A549 (cell line): ENCODE results near the gene KLHL29. TPM values are rescaled to one million over a fixed set of nuclear protein-coding genes. Genes with fewer than 3 reads are reported as not detected.
"Not testable (repeated sequence)": the region's sequence is repeated elsewhere in the genome, so short reads cannot be mapped to it uniquely, and the experiment has no call there.

Source experiments
- ATAC-seq, 2 experiments: fragments of 200-7000 bp in 1 of 2; fragments of >200 bp in 1 of 2; cut with Nextera tagmentation in 1 of 2; cut with Tn5 transposase in 1 of 2; 3 replicates each; pipeline versions ENCODE4 v1.8.0 to v1.9.1; 2018 to 2020; ENCODE audit warnings: mild to moderate bottlenecking in 1 of 2, moderate library complexity in 1 of 2
- CTCF ChIA-PET: fragments of 300-600 bp; sonication (Branson Sonifier 250); formaldehyde crosslinking; extraction: SDS; loops from one replicate; lab custom pipeline; 2021; ENCODE audit warnings: antibody characterized with exemption, inconsistent platforms; lab: Yijun Ruan, JAX
- POLR2A ChIA-PET: fragments of 350-600 bp; formaldehyde crosslinking; extraction: SDS; loops from one replicate; lab custom pipeline; 2021; ENCODE audit warnings: antibody characterized with exemption, inconsistent platforms; lab: Yijun Ruan, JAX
- DNase-seq, 2 experiments: peaks; one replicate each; pipeline versions ENCODE4 v3.0.0 to v3.0.0-alpha.2; 2011 to 2016; ENCODE audit warnings: low read depth in 1 of 2, low spot score in 1 of 2
- FAIRE-seq: peaks from 2 replicates; lab custom pipeline; 2011; peaks lifted over from hg19 to GRCh38; lab: Jason Lieb, UNC
- H3K27ac ChIP-seq, 2 experiments: fragments of >200 bp; sonication (Bioruptor Twin); formaldehyde crosslinking; 3 replicates each; pipeline ENCODE4 v1.5.1; 2016 to 2017
- H3K4me1 ChIP-seq: fragments of >200 bp; sonication (Bioruptor Twin); formaldehyde crosslinking; 3 replicates; pipeline ENCODE4 v1.6.1; 2016
- H3K4me2 ChIP-seq: fragments of >200 bp; sonication (Bioruptor Twin); formaldehyde crosslinking; 3 replicates; pipeline ENCODE4 v1.6.1; 2016
- H3K4me3 ChIP-seq: fragments of >200 bp; sonication (Bioruptor Twin); formaldehyde crosslinking; 3 replicates; pipeline ENCODE4 v1.5.1; 2016
- H3K9me3 ChIP-seq: fragments of >200 bp; sonication (Bioruptor Twin); formaldehyde crosslinking; 3 replicates; pipeline ENCODE4 v1.6.1; 2016
- BCL3 ChIP-seq: fragments of >200 bp; sonication (Bioruptor Twin); formaldehyde crosslinking; IDR thresholded peaks from 3 replicates; pipeline ENCODE4 v1.6.1; 2016
- CBX8 ChIP-seq: fragments of 200-600 bp; sonication (generic); IDR thresholded peaks from 2 replicates; pipeline ENCODE4 v1.6.1; 2016
- CHD2 ChIP-seq: fragments of 150-350 bp; IDR thresholded peaks from 2 replicates; pipeline ENCODE4 v1.6.1; 2014; ENCODE audit warnings: low read length; ENCODE audit not compliant: partially characterized antibody
- ELK1 ChIP-seq: fragments of 150-350 bp; IDR thresholded peaks from 2 replicates; pipeline ENCODE4 v1.6.1; 2014; ENCODE audit warnings: low read depth, mild to moderate bottlenecking, low read length
- EP300 ChIP-seq, 2 experiments: fragments of >200 bp; sonication (Bioruptor Twin); formaldehyde crosslinking; IDR thresholded peaks; 2 replicates in 1 of 2; 3 replicates in 1 of 2; pipeline ENCODE4 v1.6.1; 2016 to 2017
- FOSB ChIP-seq: fragments of 250-450 bp; sonication (Bioruptor Pico); IDR thresholded peaks from 2 replicates; pipeline ENCODE4 v1.5.0; 2020; ENCODE audit warnings: mild to moderate bottlenecking, moderate library complexity
- FOSL2 ChIP-seq, 2 experiments: fragments of 450-650 bp in 1 of 2; fragments of >200 bp in 1 of 2; sonication (Bioruptor Twin) in 1 of 2; formaldehyde crosslinking; IDR thresholded peaks; 2 replicates each; pipeline versions ENCODE4 v1.5.0 to v1.6.1; 2016 to 2020; ENCODE audit warnings: mild to moderate bottlenecking in 1 of 2, moderate library complexity in 1 of 2
- HEYL ChIP-seq: fragments of 250-450 bp; sonication (Bioruptor Pico); IDR thresholded peaks from 2 replicates; pipeline ENCODE4 v1.8.0; 2021; ENCODE audit warnings: mild to moderate bottlenecking, moderate library complexity
- JUNB ChIP-seq: fragments of >200 bp; sonication (Bioruptor Twin); formaldehyde crosslinking; IDR thresholded peaks from 2 replicates; pipeline ENCODE4 v1.6.1; 2016
- NPAS2 ChIP-seq: fragments of 250-450 bp; sonication (Bioruptor Pico); IDR thresholded peaks from 2 replicates; pipeline ENCODE4 v1.8.0; 2022; ENCODE audit warnings: mild to moderate bottlenecking, moderate library complexity, borderline replicate concordance
- RARB ChIP-seq: fragments of 250-450 bp; sonication (Bioruptor Pico); IDR thresholded peaks from 2 replicates; pipeline ENCODE4 v1.8.0; 2021; ENCODE audit warnings: mild to moderate bottlenecking, moderate library complexity
- ZC3H11A ChIP-seq: fragments of 450-650 bp; IDR thresholded peaks from 2 replicates; pipeline ENCODE4 v1.6.1; 2014; ENCODE audit warnings: antibody characterized with exemption, mild to moderate bottlenecking
- ZFP36 ChIP-seq: fragments of 450-650 bp; IDR thresholded peaks from 2 replicates; pipeline ENCODE4 v1.6.1; 2014; ENCODE audit warnings: borderline replicate concordance; ENCODE audit not compliant: partially characterized antibody
- ZNF302 ChIP-seq: fragments of 250-450 bp; sonication (Bioruptor Pico); IDR thresholded peaks from 2 replicates; pipeline ENCODE4 v1.9.0; 2021; ENCODE audit warnings: inconsistent platforms, mild to moderate bottlenecking, moderate library complexity
- WGBS: methylation state at CpG from one replicate; pipeline ENCODE4 v1.1.6; 2017; ENCODE audit errors: missing lambda C conversion rate; 5-methylcytosine and 5-hydroxymethylcytosine counted together
- polyA plus RNA-seq, 4 experiments: library from polyadenylated mRNA; depleted of rRNA in 3 of 4; stranded (reverse); fragments of >200 nt; fragmentation: RNase III in 1 of 4; extraction: RNeasy Plus Mini Kit Qiagen cat#74134 plus additional on column Dnase treatment in 1 of 4; gene quantifications; 2 replicates in 3 of 4; 3 replicates in 1 of 4; pipeline ENCODE4 v1.2.3, GENCODE V29; 2011 to 2017
- TF ChIP-seq, protein P1 (sequence below): IDR thresholded peaks from 2 replicates; pipeline ENCODE4 v1.6.1; 2012
- TF ChIP-seq, protein P2 (sequence below): fragments of 450-650 bp; IDR thresholded peaks from 2 replicates; pipeline ENCODE4 v1.6.1; 2014; ENCODE audit warnings: antibody characterized with exemption

KLHL29 gene
- polyA plus RNA-seq, 2 of the 4 experiments (the other 2 are of a cell fraction) = 1.3 to 2.5 TPM

DNA sequence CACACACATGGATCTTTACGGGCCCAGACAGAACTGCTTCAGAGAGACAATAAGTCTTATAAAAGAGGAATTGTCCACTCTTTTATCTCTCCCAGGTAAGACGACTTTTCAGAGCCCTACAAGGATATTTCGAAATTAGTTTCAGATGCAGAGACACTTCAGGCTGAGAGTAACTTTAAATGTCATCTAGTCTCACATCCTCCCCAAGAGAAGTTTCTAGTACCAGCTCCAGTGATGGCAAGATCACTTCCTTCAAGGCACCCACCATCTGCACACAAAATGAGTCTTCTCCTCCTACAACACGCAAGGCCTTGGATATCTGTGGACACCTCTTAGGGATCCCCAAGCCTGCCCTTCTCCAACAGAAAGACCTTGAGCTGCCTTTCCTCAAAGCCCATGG lies 39.0 kb upstream of the KLHL29 start:
- no peak for FAIRE-seq
- Histone ChIP-seq H3K27ac (no peak overlapping the region), H3K4me2 (no peak overlapping the region)
- WGBS = 20% methylated on average over 4 of the region's 4 CpGs
- no peak for ATAC-seq
- DNase-seq = no peak
- no peak for TF ChIP-seq ZC3H11A
- TF ChIP-seq BCL3 = no peak
- TF ChIP-seq, all 56 proteins: peak for 0
- ChIA-PET POLR2A (no interaction called here), CTCF (no interaction called here)
- H3K9me3 ChIP-seq = 0 out of 3 replicates have a peak, but pooled peaks cover 5% of the 10 kb centered on the region
- H3K4me3 ChIP-seq = no peak overlapping the region
- H3K4me1 ChIP-seq = no peaks in the 10 kb centered on the region

DNA sequence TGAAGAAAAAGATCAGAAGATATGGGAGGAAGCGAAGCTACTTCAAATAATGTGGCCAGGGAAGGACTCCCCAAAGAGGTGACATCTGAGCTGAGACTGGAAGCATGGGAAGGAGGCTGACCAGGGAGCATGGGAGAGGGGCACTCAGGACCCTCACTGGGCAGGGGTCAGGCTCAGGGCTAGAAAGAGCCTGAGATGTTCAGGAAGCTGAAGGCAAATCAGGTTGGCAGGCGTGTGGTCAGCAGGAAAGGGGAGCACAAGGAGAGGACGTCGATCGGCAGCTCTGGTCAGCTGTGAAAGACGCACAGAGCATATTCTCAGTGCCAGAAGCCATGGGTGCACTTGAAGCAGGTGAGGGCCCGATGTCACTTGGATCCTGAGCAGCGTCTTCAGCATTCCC lies 38.2 kb upstream of the KLHL29 start:
- ChIA-PET POLR2A (no interaction called here), CTCF (no interaction called here)
- FAIRE-seq = no peak

GRCh38 chr2:23347471-23348092 lies 37.4 kb upstream of the KLHL29 start:
- FAIRE-seq = no peak
- 53% methylated on average over 17 of the region's 18 CpGs for WGBS

More for the DNA sequence above, 38.2 kb upstream of the KLHL29 start:
- Histone ChIP-seq H3K4me3 (no peak overlapping the region), H3K4me1 (no peaks in the 10 kb centered on the region), H3K4me2 (no peak overlapping the region), H3K27ac (no peak overlapping the region), H3K9me3 (0 out of 3 replicates have a peak, but pooled peaks cover 5% of the 10 kb centered on the region)
- ATAC-seq = no peak
- WGBS = 46% methylated on average over 8 of the region's 8 CpGs
- TF ChIP-seq FOSB (CRISPR knock-in tag) (no peak), JUNB (no peak)
- no peak for DNase-seq

DNA sequence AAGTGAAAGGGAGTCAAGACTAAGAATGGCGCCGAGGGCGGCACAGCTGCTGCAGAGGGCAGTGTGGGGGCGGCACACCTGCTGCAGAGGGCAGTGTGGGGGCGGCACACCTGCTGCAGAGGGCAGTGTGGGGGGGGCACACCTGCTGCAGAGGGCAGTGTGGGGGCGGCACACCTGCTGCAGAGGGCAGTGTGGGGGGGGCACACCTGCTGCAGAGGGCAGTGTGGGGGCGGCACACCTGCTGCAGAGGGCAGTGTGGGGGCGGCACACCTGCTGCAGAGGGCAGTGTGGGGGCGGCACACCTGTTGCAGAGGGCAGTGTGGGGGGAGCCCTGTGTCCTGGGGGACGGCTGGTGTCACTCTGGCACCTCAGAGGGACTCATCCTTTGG lies 36.9 kb upstream of the KLHL29 start:
- WGBS = 17% methylated on average over 5 of the region's 10 CpGs
- ATAC-seq, DNase-seq, H3K9me3 ChIP-seq, FAIRE-seq, CTCF ChIA-PET, H3K4me1 ChIP-seq, POLR2A ChIA-PET, H3K4me2 ChIP-seq, H3K4me3 ChIP-seq, H3K27ac ChIP-seq: not testable (repeated sequence)

More at GRCh38 chr2:23347471-23348092, 37.4 kb upstream of the KLHL29 start:
- ATAC-seq = no peak
- H3K9me3 ChIP-seq = 0 out of 3 replicates have a peak, but pooled peaks cover 5% of the 10 kb centered on the region
- no peak for TF ChIP-seq CBX8
- no peaks in the 10 kb centered on the region for H3K4me1 ChIP-seq
- no peak overlapping the region for H3K27ac ChIP-seq
- no peak overlapping the region for H3K4me2 ChIP-seq
- no peak overlapping the region for H3K4me3 ChIP-seq
- CTCF ChIA-PET = no interaction called here
- DNase-seq = no peak
- POLR2A ChIA-PET = no interaction called here

- H3K4me1 ChIP-seq = no peaks in the 10 kb centered on the region
- TF ChIP-seq NPAS2 (CRISPR knock-in tag) (no peak), ZC3H11A (no peak), ELK1 (no peak), EP300 (IDR thresholded peaks at IDR 0.05) (no peak), CHD2 (no peak), FOSL2 (IDR thresholded peaks at IDR 0.05) (no peak), FOSL2 (CRISPR knock-in tag; IDR thresholded peaks at IDR 0.05) (no peak), RARB (CRISPR knock-in tag) (no peak), ZFP36 (no peak), ZNF302 (CRISPR knock-in tag) (no peak), HEYL (CRISPR knock-in tag) (no peak)
- TF ChIP-seq, protein P1, sequence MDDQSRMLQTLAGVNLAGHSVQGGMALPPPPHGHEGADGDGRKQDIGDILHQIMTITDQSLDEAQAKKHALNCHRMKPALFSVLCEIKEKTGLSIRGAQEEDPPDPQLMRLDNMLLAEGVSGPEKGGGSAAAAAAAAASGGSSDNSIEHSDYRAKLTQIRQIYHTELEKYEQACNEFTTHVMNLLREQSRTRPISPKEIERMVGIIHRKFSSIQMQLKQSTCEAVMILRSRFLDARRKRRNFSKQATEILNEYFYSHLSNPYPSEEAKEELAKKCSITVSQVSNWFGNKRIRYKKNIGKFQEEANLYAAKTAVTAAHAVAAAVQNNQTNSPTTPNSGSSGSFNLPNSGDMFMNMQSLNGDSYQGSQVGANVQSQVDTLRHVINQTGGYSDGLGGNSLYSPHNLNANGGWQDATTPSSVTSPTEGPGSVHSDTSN = no peak
- TF ChIP-seq, protein P2, sequence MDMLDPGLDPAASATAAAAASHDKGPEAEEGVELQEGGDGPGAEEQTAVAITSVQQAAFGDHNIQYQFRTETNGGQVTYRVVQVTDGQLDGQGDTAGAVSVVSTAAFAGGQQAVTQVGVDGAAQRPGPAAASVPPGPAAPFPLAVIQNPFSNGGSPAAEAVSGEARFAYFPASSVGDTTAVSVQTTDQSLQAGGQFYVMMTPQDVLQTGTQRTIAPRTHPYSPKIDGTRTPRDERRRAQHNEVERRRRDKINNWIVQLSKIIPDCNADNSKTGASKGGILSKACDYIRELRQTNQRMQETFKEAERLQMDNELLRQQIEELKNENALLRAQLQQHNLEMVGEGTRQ = no peak
- no peak overlapping the region for H3K4me3 ChIP-seq
- DNase-seq = no peak
- 81% methylated on average over 7 of the region's 7 CpGs for WGBS
- H3K9me3 ChIP-seq = 0 out of 3 replicates have a peak, but pooled peaks cover 5% of the 10 kb centered on the region
- POLR2A ChIA-PET = no interaction called here
- FAIRE-seq = no peak
- H3K27ac ChIP-seq = no peak overlapping the region
- CTCF ChIA-PET = interaction anchor here (1.1 to 2.3 kb wide), 4 partner anchors 9 to 445 kb away, joined by 3 to 6 read pairs (median 3); no protein-coding TSS in a partner anchor
- no peak for ATAC-seq
- H3K4me2 ChIP-seq = no peak overlapping the region
Observed at GRCh38 chr2:23349508-23349907, 35.5 kb upstream of the KLHL29 start.
